Measurements from ENCODE around the gene FBXL12. TPM values are rescaled to one million over a fixed set of nuclear protein-coding genes. Genes with fewer than 3 reads are reported as not detected.

FBXL12 gene
- total and polyA plus RNA-seq, 4 donors: 7.6 to 30.9 (median 17.4) TPM

- Histone ChIP-seq H3K9me3 (ENCODE audit: control insufficient read depth, insufficient read depth, low read length) (no peaks in the 10 kb centered on the region), H3K36me3 (ENCODE audit: control insufficient read depth, insufficient read depth, low read length) (peaks cover 92% of the 10 kb centered on the region), H3K4me3 (ENCODE audit: low read depth, low read length) (no peak overlapping the region), H3K4me1 (ENCODE audit: control insufficient read depth, insufficient read depth, low read length) (peaks cover 19% of the 10 kb centered on the region), H3K27ac (ENCODE audit: low read depth, low read length) (no peak overlapping the region), H3K27me3 (ENCODE audit: control insufficient read depth, insufficient read depth, low read length) (no peaks in the 10 kb centered on the region)
- 84% methylated on average over 8 of the region's 9 CpGs for WGBS (ENCODE audit: insufficient coverage)
- peak in 2 of 6 donors; percentile 20 to 48 for DNase-seq (ENCODE audit: low read depth in 4 of 6, low spot score in 6 of 6)
Observed at GRCh38 chr19:9842834-9843625, 24.2 kb upstream of the FBXL12 start.

GRCh38 chr19:9839415-9839814 is 20.5 kb upstream of the FBXL12 start:
- no peaks in the 10 kb centered on the region for H3K9me3 ChIP-seq (ENCODE audit: control insufficient read depth, insufficient read depth, low read length)
- peaks cover 24% of the 10 kb centered on the region for H3K4me1 ChIP-seq (ENCODE audit: control insufficient read depth, insufficient read depth, low read length)
- no peak for DNase-seq (ENCODE audit: low read depth in 4 of 6, low spot score in 6 of 6)
- no peak overlapping the region for H3K27ac ChIP-seq (ENCODE audit: low read depth, low read length)
- no peaks in the 10 kb centered on the region for H3K27me3 ChIP-seq (ENCODE audit: control insufficient read depth, insufficient read depth, low read length)
- 89% methylated on average over 1 of the region's 1 CpG for WGBS (ENCODE audit: insufficient coverage)
- H3K36me3 ChIP-seq (ENCODE audit: control insufficient read depth, insufficient read depth, low read length): peaks cover 65% of the 10 kb centered on the region
- no peak overlapping the region for H3K4me3 ChIP-seq (ENCODE audit: low read depth, low read length)

- H3K27ac ChIP-seq (ENCODE audit: low read depth, low read length): no peak overlapping the region
- no peak overlapping the region for H3K4me3 ChIP-seq (ENCODE audit: low read depth, low read length)
- H3K9me3 ChIP-seq (ENCODE audit: control insufficient read depth, insufficient read depth, low read length): no peaks in the 10 kb centered on the region
- H3K27me3 ChIP-seq (ENCODE audit: control insufficient read depth, insufficient read depth, low read length): no peaks in the 10 kb centered on the region
- 91% methylated on average over 14 of the region's 15 CpGs for WGBS (ENCODE audit: insufficient coverage)
- DNase-seq (ENCODE audit: low read depth in 4 of 6, low spot score in 6 of 6): no peak
- H3K36me3 ChIP-seq (ENCODE audit: control insufficient read depth, insufficient read depth, low read length): peaks cover 54% of the 10 kb centered on the region
- peaks cover 24% of the 10 kb centered on the region for H3K4me1 ChIP-seq (ENCODE audit: control insufficient read depth, insufficient read depth, low read length)
Observed at GRCh38 chr19:9838324-9838723, 19.4 kb upstream of the FBXL12 start.

- peak overlapping the region; percentile 65 for H3K4me3 ChIP-seq (ENCODE audit: low read depth, low read length)
- no peaks in the 10 kb centered on the region for H3K9me3 ChIP-seq (ENCODE audit: control insufficient read depth, insufficient read depth, low read length)
- DNase-seq (ENCODE audit: low read depth in 4 of 6, low spot score in 6 of 6): peak in 1 of 6 donors; percentile 9
- no peaks in the 10 kb centered on the region for H3K27me3 ChIP-seq (ENCODE audit: control insufficient read depth, insufficient read depth, low read length)
- 6% methylated on average over 3 of the region's 5 CpGs for WGBS (ENCODE audit: insufficient coverage)
- H3K4me1 ChIP-seq (ENCODE audit: control insufficient read depth, insufficient read depth, low read length): peaks cover 14% of the 10 kb centered on the region
- peaks cover 32% of the 10 kb centered on the region for H3K36me3 ChIP-seq (ENCODE audit: control insufficient read depth, insufficient read depth, low read length)
- H3K27ac ChIP-seq (ENCODE audit: low read depth, low read length): no peak overlapping the region
Observed at GRCh38 chr19:9836021-9836420, 17.1 kb upstream of the FBXL12 start.

GRCh38 chr19:9835507-9835949 is 16.6 kb upstream of the FBXL12 start:
- peaks cover 34% of the 10 kb centered on the region for H3K36me3 ChIP-seq (ENCODE audit: control insufficient read depth, insufficient read depth, low read length)
- 1% methylated on average over 28 of the region's 28 CpGs for WGBS (ENCODE audit: insufficient coverage)
- peaks cover 14% of the 10 kb centered on the region for H3K4me1 ChIP-seq (ENCODE audit: control insufficient read depth, insufficient read depth, low read length)
- H3K9me3 ChIP-seq (ENCODE audit: control insufficient read depth, insufficient read depth, low read length): no peaks in the 10 kb centered on the region
- H3K4me3 ChIP-seq (ENCODE audit: low read depth, low read length): peak overlapping the region; percentile 65
- no peak overlapping the region for H3K27ac ChIP-seq (ENCODE audit: low read depth, low read length)
- H3K27me3 ChIP-seq (ENCODE audit: control insufficient read depth, insufficient read depth, low read length): no peaks in the 10 kb centered on the region
- no peak for DNase-seq (ENCODE audit: low read depth in 4 of 6, low spot score in 6 of 6)

- peak within 1 kb of the TSS; percentile 50 for H3K27ac ChIP-seq (ENCODE audit: low read depth, low read length)
- peak; percentile 88 to 100 (median 98) for DNase-seq (ENCODE audit: low read depth in 4 of 6, low spot score in 6 of 6)
- H3K4me1 ChIP-seq (ENCODE audit: control insufficient read depth, insufficient read depth, low read length): peaks cover 14% of the 10 kb centered on the region
- peaks cover 30% of the 10 kb centered on the region for H3K36me3 ChIP-seq (ENCODE audit: control insufficient read depth, insufficient read depth, low read length)
- no peaks in the 10 kb centered on the region for H3K9me3 ChIP-seq (ENCODE audit: control insufficient read depth, insufficient read depth, low read length)
- WGBS (ENCODE audit: insufficient coverage): under 1% methylated on average over 73 of the region's 73 CpGs
- no peaks in the 10 kb centered on the region for H3K27me3 ChIP-seq (ENCODE audit: control insufficient read depth, insufficient read depth, low read length)
- peak within 1 kb of the TSS; percentile 65 for H3K4me3 ChIP-seq (ENCODE audit: low read depth, low read length)
Observed at GRCh38 chr19:9834726-9835506, 16.0 kb upstream of the FBXL12 start, which contains the start of gene PIN1. Gene PIN1, plus strand, starts transcription at chr19:9835318. Its CDS starts 27 bp downstream, at chr19:9835345.

GRCh38 chr19:9834307-9834725 is 15.4 kb upstream of the FBXL12 start:
- no peaks in the 10 kb centered on the region for H3K27me3 ChIP-seq (ENCODE audit: control insufficient read depth, insufficient read depth, low read length)
- peak overlapping the region; percentile 50 for H3K27ac ChIP-seq (ENCODE audit: low read depth, low read length)
- DNase-seq (ENCODE audit: low read depth in 4 of 6, low spot score in 6 of 6): no peak
- H3K4me3 ChIP-seq (ENCODE audit: low read depth, low read length): peak overlapping the region; percentile 53
- H3K9me3 ChIP-seq (ENCODE audit: control insufficient read depth, insufficient read depth, low read length): no peaks in the 10 kb centered on the region
- H3K36me3 ChIP-seq (ENCODE audit: control insufficient read depth, insufficient read depth, low read length): peaks cover 25% of the 10 kb centered on the region
- WGBS (ENCODE audit: insufficient coverage): 53% methylated on average over 4 of the region's 6 CpGs
- H3K4me1 ChIP-seq (ENCODE audit: control insufficient read depth, insufficient read depth, low read length): peaks cover 14% of the 10 kb centered on the region

- no peaks in the 10 kb centered on the region for H3K27me3 ChIP-seq (ENCODE audit: control insufficient read depth, insufficient read depth, low read length)
- H3K4me3 ChIP-seq (ENCODE audit: low read depth, low read length): peak overlapping the region; percentile 99
- no peak for DNase-seq (ENCODE audit: low read depth in 4 of 6, low spot score in 6 of 6)
- H3K9me3 ChIP-seq (ENCODE audit: control insufficient read depth, insufficient read depth, low read length): no peaks in the 10 kb centered on the region
- 30% methylated on average over 7 of the region's 13 CpGs for WGBS (ENCODE audit: insufficient coverage)
- H3K4me1 ChIP-seq (ENCODE audit: control insufficient read depth, insufficient read depth, low read length): peaks cover 21% of the 10 kb centered on the region
- peaks cover 11% of the 10 kb centered on the region for H3K36me3 ChIP-seq (ENCODE audit: control insufficient read depth, insufficient read depth, low read length)
- H3K27ac ChIP-seq (ENCODE audit: low read depth, low read length): no peak overlapping the region
Observed at GRCh38 chr19:9828551-9829063, 9.7 kb upstream of the FBXL12 start.

- WGBS (ENCODE audit: insufficient coverage): under 1% methylated on average over 59 of the region's 62 CpGs
Observed at GRCh38 chr19:9827289-9828238, 8.7 kb upstream of the FBXL12 start, which contains the start of gene UBL5. Gene UBL5, plus strand, starts transcription at chr19:9827918. Its CDS starts 420 bp downstream, at chr19:9828338.

More at GRCh38 chr19:9827289-9828238, 8.7 kb upstream of the FBXL12 start, which contains the start of gene UBL5:
- DNase-seq (ENCODE audit: low read depth in 4 of 6, low spot score in 6 of 6): peak in 5 of 6 donors; percentile 78 to 98 (median 85)
- Histone ChIP-seq H3K9me3 (ENCODE audit: control insufficient read depth, insufficient read depth, low read length) (no peaks in the 10 kb centered on the region), H3K4me3 (ENCODE audit: low read depth, low read length) (peak within 1 kb of the TSS; percentile 99), H3K27me3 (ENCODE audit: control insufficient read depth, insufficient read depth, low read length) (no peaks in the 10 kb centered on the region), H3K4me1 (ENCODE audit: control insufficient read depth, insufficient read depth, low read length) (peaks cover 21% of the 10 kb centered on the region), H3K36me3 (ENCODE audit: control insufficient read depth, insufficient read depth, low read length) (peaks cover 11% of the 10 kb centered on the region), H3K27ac (ENCODE audit: low read depth, low read length) (peak within 1 kb of the TSS; percentile 57)

Measured in spinal cord (tissue), 10 donors.